ENCODE data around the gene CYP11A1. TPM values are rescaled to one million over a fixed set of nuclear protein-coding genes. Genes with fewer than 3 reads are reported as not detected.

Gene CYP11A1
- polyA plus RNA-seq, 2 of the 4 experiments (the other 2 are of a cell fraction), result 0.06 TPM; not detected in 1

- 46% methylated on average over 2 of the region's 2 CpGs for WGBS (ENCODE audit: missing lambda C conversion rate)
- no peak for DNase-seq (ENCODE audit: low read depth in 1 of 2, low spot score in 1 of 2)
- no peak for TF ChIP-seq MYC (IDR thresholded peaks at IDR 0.05; ENCODE audit: borderline replicate concordance, low read length)
- TF ChIP-seq FOSL2 (IDR thresholded peaks at IDR 0.05), result no peak
- no peak for TF ChIP-seq FOSL2 (CRISPR knock-in tag; IDR thresholded peaks at IDR 0.05)
- TF ChIP-seq REST (IDR thresholded peaks at IDR 0.05), result no peak
- no peak for TF ChIP-seq HOXB13 (CRISPR knock-in tag; IDR thresholded peaks at IDR 0.05; ENCODE audit: low read depth)
- H3K9me3 ChIP-seq, result no peaks in the 10 kb centered on the region
- no peak overlapping the region for H3K4me3 ChIP-seq
- no peak for ATAC-seq
- H3K4me2 ChIP-seq, result no peak overlapping the region
- ChIA-PET POLR2A (interaction anchor here (0.6 kb wide), 1 partner anchor 398 kb away, joined by 4 read pairs; no protein-coding TSS in a partner anchor), CTCF (interaction anchor here (6.8 kb wide), 1 partner anchor 27 kb away, joined by 33 read pairs; no protein-coding TSS in a partner anchor)
- H3K27ac ChIP-seq, result no peak overlapping the region
- peaks cover 8% of the 10 kb centered on the region; the same call in 1 of the 3 replicates for H3K4me1 ChIP-seq
- FAIRE-seq, result no peak
These were observed 40.9 kb upstream of the CYP11A1 start for GRCh38 chr15:74408385-74408784.

- H3K4me1 ChIP-seq, result peaks cover 8% of the 10 kb centered on the region; the same call in 1 of the 3 replicates
- no peak for FAIRE-seq
- H3K4me2 ChIP-seq, result no peak overlapping the region
- H3K27ac ChIP-seq, result peak overlapping the region in 1 of 2 experiments; percentile 55; a peak in 2 of 6 replicates
- CTCF ChIA-PET, result interaction anchor here (0.8 to 6.8 kb wide), 3 partner anchors 25 to 76 kb away, joined by 5 to 33 read pairs (median 5); no protein-coding TSS in a partner anchor
- POLR2A ChIA-PET, result no interaction called here
- ATAC-seq, result peak; percentile 57 to 76
- 48% methylated on average over 10 of the region's 12 CpGs for WGBS (ENCODE audit: missing lambda C conversion rate)
- peak; percentile 21 to 31 for DNase-seq (ENCODE audit: low read depth in 1 of 2, low spot score in 1 of 2)
- no peak overlapping the region for H3K4me3 ChIP-seq
- no peaks in the 10 kb centered on the region for H3K9me3 ChIP-seq
- TF ChIP-seq RARB (CRISPR knock-in tag; IDR thresholded peaks at IDR 0.05), result no peak
- no peak for TF ChIP-seq EHF (CRISPR knock-in tag; IDR thresholded peaks at IDR 0.05)
- no peak for TF ChIP-seq FOSB (CRISPR knock-in tag; IDR thresholded peaks at IDR 0.05)
- no peak for TF ChIP-seq SREBF2 (IDR thresholded peaks at IDR 0.05)
- TF ChIP-seq, protein P1, sequence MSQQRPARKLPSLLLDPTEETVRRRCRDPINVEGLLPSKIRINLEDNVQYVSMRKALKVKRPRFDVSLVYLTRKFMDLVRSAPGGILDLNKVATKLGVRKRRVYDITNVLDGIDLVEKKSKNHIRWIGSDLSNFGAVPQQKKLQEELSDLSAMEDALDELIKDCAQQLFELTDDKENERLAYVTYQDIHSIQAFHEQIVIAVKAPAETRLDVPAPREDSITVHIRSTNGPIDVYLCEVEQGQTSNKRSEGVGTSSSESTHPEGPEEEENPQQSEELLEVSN (IDR thresholded peaks at IDR 0.05; ENCODE audit: borderline replicate concordance, low read depth), result no peak
- TF ChIP-seq NFE2L2 (conservative IDR thresholded peaks at IDR 0.05; ENCODE audit: low read length), result no peak
- TF ChIP-seq REST (IDR thresholded peaks at IDR 0.05), result no peak
- TF ChIP-seq HOXB5 (CRISPR knock-in tag; IDR thresholded peaks at IDR 0.05), result no peak
- TF ChIP-seq, protein P2, sequence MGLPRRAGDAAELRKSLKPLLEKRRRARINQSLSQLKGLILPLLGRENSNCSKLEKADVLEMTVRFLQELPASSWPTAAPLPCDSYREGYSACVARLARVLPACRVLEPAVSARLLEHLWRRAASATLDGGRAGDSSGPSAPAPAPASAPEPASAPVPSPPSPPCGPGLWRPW (IDR thresholded peaks at IDR 0.05), result no peak
- no peak for TF ChIP-seq FOSL2 (IDR thresholded peaks at IDR 0.05)
- TF ChIP-seq FOSL2 (CRISPR knock-in tag; IDR thresholded peaks at IDR 0.05), result no peak
- TF ChIP-seq ZFP36 (IDR thresholded peaks at IDR 0.05; ENCODE audit: borderline replicate concordance, partially characterized antibody), result no peak
- TF ChIP-seq MAZ (IDR thresholded peaks at IDR 0.05; ENCODE audit: borderline replicate concordance, low read depth, low read length), result no peak
- no peak for TF ChIP-seq NR3C1 (IDR thresholded peaks at IDR 0.05)
These were observed 39.7 kb upstream of the CYP11A1 start for GRCh38 chr15:74406992-74407705.
